Measurements from ENCODE around the gene GP9. TPM values are rescaled to one million over a fixed set of nuclear protein-coding genes. Genes with fewer than 3 reads are reported as not detected.

Gene GP9
- total RNA-seq, 6 donors from 2014 or later: 0.47 to 12.0 (median 4.3) TPM; not detected in 1

GRCh38 chr3:129100274-129100673 is 39.7 kb downstream of the GP9 start:
- TF ChIP-seq CTCF (IDR thresholded peaks at IDR 0.05): no peak
- no peak for TF ChIP-seq POLR2AphosphoS5 (IDR thresholded peaks at IDR 0.05)
- no peak for TF ChIP-seq POLR2A (IDR thresholded peaks at IDR 0.05)
- TF ChIP-seq EP300 (IDR thresholded peaks at IDR 0.05): no peak
- Histone ChIP-seq H3K27me3 (no peaks in the 10 kb centered on the region), H3K4me3 (no peak overlapping the region), H3K4me1 (peaks cover 3 to 10% (median 5%) of the 10 kb centered on the region in 4 donors), H3K27ac (no peak overlapping the region), H3K9me3 (no peaks in the 10 kb centered on the region), H3K36me3 (peaks cover 0 to 18% (median 3%) of the 10 kb centered on the region in 4 donors)
- ATAC-seq (ENCODE audit: low FRiP score in 2 of 2) (no peak), DNase-seq (no peak)
- 47 to 82% methylated on average over 1 of the region's 1 CpG for WGBS, 2 donors

- Histone ChIP-seq H3K27me3 (no peaks in the 10 kb centered on the region), H3K27ac (no peak overlapping the region), H3K4me1 (peaks cover 5 to 14% (median 6%) of the 10 kb centered on the region in 4 donors), H3K36me3 (peaks cover 0 to 20% (median 5%) of the 10 kb centered on the region in 4 donors), H3K9me3 (no peaks in the 10 kb centered on the region), H3K4me3 (no peak overlapping the region)
- WGBS, 2 donors: 82 to 88% methylated on average over 9 to 12 of the region's 12 CpGs
- TF ChIP-seq EP300 (IDR thresholded peaks at IDR 0.05) (no peak), POLR2A (IDR thresholded peaks at IDR 0.05) (no peak), CTCF (IDR thresholded peaks at IDR 0.05) (no peak), POLR2AphosphoS5 (IDR thresholded peaks at IDR 0.05) (no peak)
- ATAC-seq (ENCODE audit: low FRiP score in 2 of 2) (no peak), DNase-seq (no peak)
These were observed 41.0 kb downstream of the GP9 start for GRCh38 chr3:129101370-129102138.

GRCh38 chr3:129103296-129103695 is 42.7 kb downstream of the GP9 start:
- TF ChIP-seq EP300 (IDR thresholded peaks at IDR 0.05): no peak
- no peak for TF ChIP-seq POLR2A (IDR thresholded peaks at IDR 0.05)
- TF ChIP-seq POLR2AphosphoS5 (IDR thresholded peaks at IDR 0.05): no peak
- TF ChIP-seq CTCF (IDR thresholded peaks at IDR 0.05): no peak
- 88% methylated on average over 7 of the region's 7 CpGs for WGBS, 2 donors
- no peaks in the 10 kb centered on the region for H3K9me3 ChIP-seq
- H3K27me3 ChIP-seq: no peaks in the 10 kb centered on the region
- no peak for DNase-seq
- H3K27ac ChIP-seq: no peak overlapping the region
- peaks cover 16 to 30% (median 18%) of the 10 kb centered on the region in 4 donors for H3K4me1 ChIP-seq
- H3K4me3 ChIP-seq: no peak overlapping the region
- no peak for ATAC-seq (ENCODE audit: low FRiP score in 2 of 2)
- H3K36me3 ChIP-seq: peaks cover 1 to 30% (median 15%) of the 10 kb centered on the region in 4 donors

- WGBS, 2 donors: 91 to 96% methylated on average over 6 of the region's 6 CpGs
- TF ChIP-seq CTCF (IDR thresholded peaks at IDR 0.05) (no peak), POLR2A (IDR thresholded peaks at IDR 0.05) (no peak), POLR2AphosphoS5 (IDR thresholded peaks at IDR 0.05) (no peak), EP300 (IDR thresholded peaks at IDR 0.05) (no peak)
- Histone ChIP-seq H3K27me3 (no peaks in the 10 kb centered on the region), H3K4me1 (peaks cover 16 to 30% (median 18%) of the 10 kb centered on the region in 4 donors), H3K36me3 (peaks cover 2 to 36% (median 15%) of the 10 kb centered on the region in 4 donors), H3K9me3 (no peaks in the 10 kb centered on the region), H3K27ac (no peak overlapping the region), H3K4me3 (no peak overlapping the region)
- ATAC-seq (ENCODE audit: low FRiP score in 2 of 2): no peak
- no peak for DNase-seq
These were observed 43.5 kb downstream of the GP9 start for GRCh38 chr3:129104051-129104450.
